GM13976 (cell line): ENCODE results near the gene SPACA9.

ENCODE experiments used
- DNase-seq: peaks from one replicate; pipeline ENCODE4 v3.0.0; 2012; ENCODE audit warnings: low spot score
- CTCF ChIP-seq: IDR thresholded peaks from 2 replicates; pipeline ENCODE4 v1.5.1; 2012; ENCODE audit warnings: borderline replicate concordance, mild to moderate bottlenecking; ENCODE audit not compliant: insufficient read depth; ENCODE audit errors: extremely low read depth, missing control alignments, control extremely low read depth
- in situ Hi-C: fragments of 300-500 bp; cut with MboI; formaldehyde crosslinking; loops from one replicate; pipeline ENCODE4 v1.12.0; 2022; ENCODE audit warnings: low sequenced_read_pairs, mixed read lengths, inconsistent platforms; ENCODE audit not compliant: unreplicated experiment

SPACA9 gene

GRCh38 chr9:132840980-132841379 lies 37.7 kb upstream of the SPACA9 start:
- no peak for TF ChIP-seq CTCF
- no peak for DNase-seq
- in situ Hi-C loops = no loop called here

- in situ Hi-C loops = no loop called here
- TF ChIP-seq CTCF = no peak
- DNase-seq = no peak
Observed at GRCh38 chr9:132842124-132843044, 36.3 kb upstream of the SPACA9 start.

GRCh38 chr9:132846109-132846917 lies 32.4 kb upstream of the SPACA9 start:
- TF ChIP-seq CTCF = no peak
- in situ Hi-C loops = no loop called here
- no peak for DNase-seq

- no peak for DNase-seq
- no peak for TF ChIP-seq CTCF
- in situ Hi-C loops = no loop called here
Observed at GRCh38 chr9:132846918-132847515, 31.7 kb upstream of the SPACA9 start.

GRCh38 chr9:132849185-132849706 lies 29.5 kb upstream of the SPACA9 start:
- in situ Hi-C loops = no loop called here
- TF ChIP-seq CTCF = no peak
- no peak for DNase-seq

- in situ Hi-C loops = no loop called here
- no peak for TF ChIP-seq CTCF
- DNase-seq = no peak
Observed at GRCh38 chr9:132853482-132853881, 25.2 kb upstream of the SPACA9 start.
